Upper lobe of left lung (tissue), 6 donors: ENCODE results near the gene PNN. TPM values are rescaled to one million over a fixed set of nuclear protein-coding genes. Genes with fewer than 3 reads are reported as not detected.
"Not testable (repeated sequence)": the region's sequence is repeated elsewhere in the genome, so short reads cannot be mapped to it uniquely, and the experiment has no call there.

Source experiments
- ATAC-seq, 2 donors: fragments of 200-7000 bp; cut with Tn5 transposase; one replicate each; pipeline ENCODE4 v1.9.1; 2022; ENCODE audit warnings: mild to moderate bottlenecking in 2 of 2, moderate library complexity in 2 of 2; ENCODE audit not compliant: low FRiP score in 2 of 2
- DNase-seq, 2 donors: peaks; one replicate each; pipeline ENCODE4 v3.0.0-alpha.2; 2019 to 2020
- H3K27ac ChIP-seq, 4 donors: fragments of 200-600 bp; sonication (generic); one replicate each; pipeline ENCODE4 v1.5.1; 2016 to 2019
- H3K27me3 ChIP-seq, 4 donors: fragments of 200-600 bp; sonication (generic); one replicate each; pipeline ENCODE4 v1.5.1; 2017 to 2019
- H3K36me3 ChIP-seq, 4 donors: fragments of 200-600 bp; sonication (generic); one replicate each; pipeline ENCODE4 v1.5.1; 2016 to 2019
- H3K4me1 ChIP-seq, 4 donors: fragments of 200-600 bp; sonication (generic); one replicate each; pipeline ENCODE4 v1.5.1; 2018 to 2019
- H3K4me3 ChIP-seq, 4 donors: fragments of 200-600 bp; sonication (generic); one replicate each; pipeline ENCODE4 v1.5.1; 2017 to 2019; ENCODE audit warnings: mild to moderate bottlenecking in 2 of 4, moderate library complexity in 1 of 4
- H3K9me3 ChIP-seq, 4 donors: fragments of 200-600 bp; sonication (generic); one replicate each; pipeline ENCODE4 v1.5.1; 2018 to 2019
- CTCF ChIP-seq, 6 experiments: fragments of 450-650 bp in 4 of 6; fragments of 200-600 bp in 2 of 6; sonication (generic) in 2 of 6; IDR thresholded peaks; one replicate each; pipeline ENCODE4 v1.5.1; 2016 to 2019; ENCODE audit warnings: antibody characterized with exemption in 6 of 6
- EP300 ChIP-seq, 4 donors: sonication (generic); formaldehyde crosslinking; IDR thresholded peaks; one replicate each; pipeline ENCODE4 v1.5.1; 2017; ENCODE audit warnings: antibody characterized with exemption in 4 of 4, control low read depth in 2 of 4
- POLR2A ChIP-seq, 4 donors: fragments of 450-650 bp; IDR thresholded peaks; one replicate each; pipeline ENCODE4 v1.5.1; 2016 to 2017; ENCODE audit warnings: antibody characterized with exemption in 4 of 4, mild to moderate bottlenecking in 2 of 4
- POLR2AphosphoS5 ChIP-seq, 2 donors: sonication (generic); formaldehyde crosslinking; IDR thresholded peaks; one replicate each; pipeline ENCODE4 v1.5.1; 2017; ENCODE audit warnings: antibody characterized with exemption in 2 of 2
- WGBS, 2 donors: methylation state at CpG; one replicate each; pipeline ENCODE4 v1.1.5; 2017 to 2018; 5-methylcytosine and 5-hydroxymethylcytosine counted together
- total RNA-seq, 6 donors: library from RNA; depleted of rRNA in 4 of 6; stranded (reverse); fragments of >200 nt in 4 of 6; gene quantifications; one replicate each; pipeline versions ENCODE4 v1.1.0 to v1.2.1, GENCODE V29; 2016 to 2021
- donor health status: DM: no; HTN: no; CAD: no; lungs with moderate emphysema.
- donor health status: DM: no; HTN: yes; CAD: no; lungs with severe emphysema.

PNN gene
- total RNA-seq, 6 donors from 2014 or later = 24.9 to 177 (median 46.7) TPM

DNA sequence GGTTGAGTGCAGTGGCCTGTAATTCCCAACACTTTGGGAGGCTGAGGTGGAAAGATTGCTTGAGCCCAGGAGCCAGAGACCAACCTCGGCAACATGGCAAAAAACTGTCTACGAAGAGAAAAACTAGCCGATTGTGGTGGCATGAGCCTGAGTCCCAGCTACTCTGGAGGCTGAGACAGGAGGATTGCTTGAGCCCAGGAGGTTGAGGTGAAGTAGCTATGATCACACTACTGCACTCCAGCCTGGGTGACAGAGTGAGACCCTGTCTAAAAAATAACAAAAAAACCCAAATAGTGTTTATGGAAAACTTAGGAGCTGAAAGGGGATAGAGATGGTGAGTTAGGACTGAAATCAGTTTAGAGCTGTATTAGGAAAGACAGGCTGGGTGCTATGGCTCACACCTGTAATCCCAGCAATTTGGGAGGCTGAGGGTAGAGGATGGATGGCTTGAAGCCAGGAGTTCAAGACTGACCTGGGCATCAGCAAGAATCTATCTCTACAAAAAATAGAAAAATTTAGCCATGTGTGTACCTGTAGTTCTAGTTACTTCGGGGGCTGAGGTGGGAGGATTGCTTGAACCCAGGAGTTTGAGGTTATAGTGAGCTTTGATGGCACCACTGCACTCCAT lies 9.7 kb downstream of the PNN start:
- ATAC-seq = no peak

DNA sequence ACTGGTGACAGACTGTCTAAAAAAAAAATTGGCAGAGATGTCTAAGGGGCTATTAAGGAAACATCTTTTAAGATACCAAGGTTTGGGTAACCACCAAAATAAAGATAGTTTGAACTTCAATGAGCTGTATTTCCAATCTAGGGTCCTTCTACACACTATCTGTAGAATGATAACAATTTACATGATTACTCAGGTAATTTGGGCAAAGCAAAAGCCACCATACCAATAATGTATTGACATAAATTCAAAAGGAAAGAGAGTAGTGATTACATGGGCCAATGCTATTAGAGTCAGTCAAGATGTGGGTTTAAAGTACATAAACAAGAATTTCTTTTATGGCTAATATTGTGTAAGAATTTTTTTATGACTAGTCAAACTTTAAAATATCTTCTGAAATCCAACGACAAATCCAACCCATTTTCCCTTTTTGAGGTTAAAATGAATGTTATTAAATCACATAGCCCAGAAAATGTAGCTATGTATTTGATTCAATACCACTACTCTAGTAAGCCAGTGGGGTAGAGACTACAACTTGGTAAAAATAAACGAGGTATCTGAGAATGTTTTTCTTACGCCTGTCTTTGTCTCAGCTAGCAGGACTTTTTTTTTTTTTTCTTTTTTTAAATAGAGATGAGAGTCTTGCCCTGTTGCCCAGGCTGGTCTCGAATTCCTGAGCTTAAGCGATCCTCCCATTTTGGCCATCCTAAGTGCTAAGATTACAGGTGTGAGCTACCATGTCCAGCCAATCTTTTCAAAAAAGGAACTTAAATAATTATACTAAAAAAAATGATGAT lies 10.4 kb downstream of the PNN start:
- peaks cover 23 to 48% (median 38%) of the 10 kb centered on the region in 4 donors for H3K36me3 ChIP-seq
- no peak for DNase-seq
- no peak overlapping the region for H3K27ac ChIP-seq
- 89 to 94% methylated on average over 5 of the region's 5 CpGs for WGBS, 2 donors
- no peak overlapping the region for H3K4me3 ChIP-seq
- no peaks in the 10 kb centered on the region for H3K4me1 ChIP-seq
- ATAC-seq = no peak
- TF ChIP-seq POLR2AphosphoS5 (IDR thresholded peaks at IDR 0.05) (no peak), CTCF (IDR thresholded peaks at IDR 0.05) (no peak), POLR2A (IDR thresholded peaks at IDR 0.05) (no peak), EP300 (IDR thresholded peaks at IDR 0.05) (no peak)
- H3K27me3 ChIP-seq = no peaks in the 10 kb centered on the region
- no peaks in the 10 kb centered on the region for H3K9me3 ChIP-seq

More for the DNA sequence above, 9.7 kb downstream of the PNN start:
- no peak overlapping the region for H3K4me3 ChIP-seq
- H3K36me3 ChIP-seq = peaks cover 30 to 55% (median 44%) of the 10 kb centered on the region in 4 donors
- H3K9me3 ChIP-seq = no peaks in the 10 kb centered on the region
- TF ChIP-seq EP300 (IDR thresholded peaks at IDR 0.05) (no peak), POLR2A (IDR thresholded peaks at IDR 0.05) (no peak), POLR2AphosphoS5 (IDR thresholded peaks at IDR 0.05) (no peak), CTCF (IDR thresholded peaks at IDR 0.05) (no peak)
- no peak for DNase-seq
- H3K27me3 ChIP-seq = no peaks in the 10 kb centered on the region
- no peak overlapping the region for H3K27ac ChIP-seq
- H3K4me1 ChIP-seq = no peaks in the 10 kb centered on the region
- 96 to 100% methylated on average over 4 of the region's 4 CpGs for WGBS, 2 donors

- DNase-seq (no peak), ATAC-seq (no peak)
- Histone ChIP-seq H3K4me1 (no peaks in the 10 kb centered on the region), H3K9me3 (no peaks in the 10 kb centered on the region), H3K27ac (no peak overlapping the region), H3K36me3 (peaks cover 8 to 33% (median 22%) of the 10 kb centered on the region in 4 donors), H3K27me3 (no peaks in the 10 kb centered on the region), H3K4me3 (no peak overlapping the region)
- WGBS, 2 donors = 94 to 95% methylated on average over 4 of the region's 4 CpGs
- TF ChIP-seq POLR2A (IDR thresholded peaks at IDR 0.05) (no peak), CTCF (IDR thresholded peaks at IDR 0.05) (no peak), POLR2AphosphoS5 (IDR thresholded peaks at IDR 0.05) (no peak), EP300 (IDR thresholded peaks at IDR 0.05) (no peak)
These were observed 12.0 kb downstream of the PNN start for GRCh38 chr14:39186941-39187525.

DNA sequence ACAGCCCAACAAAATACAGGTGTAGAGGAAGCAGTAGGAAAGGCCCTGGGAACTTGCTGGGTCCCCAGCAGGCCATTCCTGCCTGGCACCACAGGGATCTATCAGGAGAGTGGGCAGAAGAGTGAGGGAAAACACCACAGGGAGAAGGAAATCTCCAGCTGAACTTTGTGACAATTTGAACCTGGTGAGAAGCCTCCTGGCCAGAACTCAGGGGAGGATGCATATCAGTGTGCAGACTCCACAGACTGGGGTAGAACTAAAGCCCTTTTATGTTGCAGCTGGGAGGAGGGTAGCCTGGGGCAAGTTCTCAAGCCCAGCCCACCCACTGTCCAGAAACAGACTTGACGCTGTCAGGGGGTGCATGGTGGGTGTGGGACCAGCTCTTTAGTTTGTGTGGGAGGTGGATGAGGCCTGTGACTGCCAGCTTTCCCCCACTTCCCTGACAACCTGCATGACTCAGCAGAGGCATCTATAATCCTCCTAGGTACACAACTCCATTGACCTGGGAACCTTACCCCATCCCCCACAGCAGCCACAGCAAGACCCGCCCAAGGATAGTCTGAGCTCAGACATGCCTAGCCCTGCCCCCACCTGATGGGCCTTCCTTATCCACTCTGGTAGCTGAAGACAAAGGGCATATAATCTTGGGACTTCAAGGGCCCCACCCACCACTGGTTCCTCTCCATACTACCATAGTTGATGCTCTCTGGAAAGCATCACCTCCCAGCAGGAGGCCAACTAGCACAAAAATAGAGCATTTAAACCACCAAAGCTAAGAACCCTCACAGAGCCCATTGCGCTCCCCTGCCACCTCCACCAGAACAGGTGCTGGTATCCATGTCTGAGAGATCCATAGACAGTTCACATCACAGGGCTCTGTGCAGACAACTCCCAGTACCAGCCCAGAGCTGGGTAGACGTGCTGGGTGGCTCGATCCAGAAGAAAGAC lies 28.9 kb downstream of the PNN start:
- H3K9me3 ChIP-seq = no peaks in the 10 kb centered on the region
- TF ChIP-seq POLR2A (IDR thresholded peaks at IDR 0.05) (no peak), EP300 (IDR thresholded peaks at IDR 0.05) (no peak), POLR2AphosphoS5 (IDR thresholded peaks at IDR 0.05) (no peak), CTCF (IDR thresholded peaks at IDR 0.05) (no peak)
- ATAC-seq = no peak
- 70 to 82% methylated on average over 5 of the region's 5 CpGs for WGBS, 2 donors
- H3K36me3 ChIP-seq = no peaks in the 10 kb centered on the region
- H3K27me3 ChIP-seq = no peaks in the 10 kb centered on the region
- no peak for DNase-seq
- no peaks in the 10 kb centered on the region for H3K4me1 ChIP-seq
- H3K4me3 ChIP-seq = no peak overlapping the region
- no peak overlapping the region for H3K27ac ChIP-seq

DNA sequence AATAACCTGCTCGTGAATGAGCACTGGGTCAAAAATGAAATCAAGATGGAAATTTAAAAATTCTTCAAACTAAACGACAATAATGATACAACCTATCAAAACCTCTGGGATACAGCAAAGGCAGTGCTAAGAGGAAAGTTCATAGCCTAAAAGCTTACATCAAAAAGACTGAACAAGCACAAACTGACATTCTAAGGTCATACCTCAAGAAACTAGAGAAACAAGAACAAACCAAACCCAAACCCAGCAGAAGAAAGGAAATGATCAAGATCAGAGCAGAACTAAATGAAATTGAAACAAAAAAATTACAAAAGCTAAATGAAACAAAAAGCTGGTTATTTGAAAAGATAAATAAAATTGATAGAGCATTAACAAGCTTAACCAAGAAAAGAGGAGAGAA lies 32.4 kb downstream of the PNN start:
- not testable (repeated sequence) for DNase-seq, H3K27ac ChIP-seq, H3K9me3 ChIP-seq, H3K4me1 ChIP-seq, H3K36me3 ChIP-seq, H3K4me3 ChIP-seq, ATAC-seq, H3K27me3 ChIP-seq
- WGBS, 2 donors = 94 to 95% methylated on average over 2 of the region's 2 CpGs
